ENCODE results near the gene NCOA7. TPM values are rescaled to one million over a fixed set of nuclear protein-coding genes. Genes with fewer than 3 reads are reported as not detected.

Gene NCOA7
- polyA plus RNA-seq, 1 of the 3 experiments (the other 2 are of a cell fraction) = 16.3 TPM

- TF ChIP-seq EZH2phosphoT487 (IDR thresholded peaks at IDR 0.05; ENCODE audit: borderline replicate concordance, low read depth) (no peak), RAD21 (IDR thresholded peaks at IDR 0.05; ENCODE audit: low read length) (no peak)
These were observed 122.4 kb downstream of the NCOA7 start (continued) for GRCh38 chr6:125913145-125913544.

GRCh38 chr6:125913864-125914351 is 123.1 kb downstream of the NCOA7 start:
- H3K9me2 ChIP-seq = no peaks in the 10 kb centered on the region
- H2AFZ ChIP-seq (ENCODE audit: low read depth) = no peak overlapping the region
- no peak for DNase-seq
- H3K4me1 ChIP-seq (ENCODE audit: control insufficient read depth in 1 of 2, insufficient read depth in 2 of 2, low read depth in 1 of 2, low read length in 1 of 2) = no peaks in the 10 kb centered on the region
- POLR2A ChIA-PET = no interaction called here
- no peak overlapping the region for H3K4me3 ChIP-seq (ENCODE audit: low read depth in 2 of 2, low read length in 1 of 2)
- no peaks in the 10 kb centered on the region for H3K79me2 ChIP-seq (ENCODE audit: insufficient read depth)
- 0 out of 2 replicates have a peak, but pooled peaks have one; percentile 31 for TF ChIP-seq FOSL2 (IDR thresholded peaks at IDR 0.05; ENCODE audit: borderline replicate concordance, low read depth)
- TF ChIP-seq MAX (IDR thresholded peaks at IDR 0.05; ENCODE audit: low read depth) = no peak
- no peak overlapping the region for H3K4me2 ChIP-seq
- no peaks in the 10 kb centered on the region for H3K27me3 ChIP-seq (ENCODE audit: insufficient read depth)
- H4K20me1 ChIP-seq (ENCODE audit: insufficient read depth) = no peaks in the 10 kb centered on the region
- no peaks in the 10 kb centered on the region for H3K9me3 ChIP-seq
- H3K27ac ChIP-seq (ENCODE audit: low read depth in 2 of 2, low read length in 1 of 2) = peak overlapping the region in 1 of 2 experiments; percentile 11; a peak in 1 of 4 replicates
- H3K36me3 ChIP-seq (replicated peaks in 1 of 2; ENCODE audit: control insufficient read depth in 1 of 2, insufficient read depth in 2 of 2, low read length in 1 of 2) = peaks cover 12 to 63% of the 10 kb centered on the region in 2 experiments
- CTCF ChIA-PET = interaction anchor here (0.5 to 2.7 kb wide), 4 partner anchors 8 to 123 kb away, joined by 3 to 8 read pairs (median 3); partner anchors contain the start of gene NCOA7
- no peak overlapping the region for H3K9ac ChIP-seq
- no peaks in the 10 kb centered on the region for H3F3A ChIP-seq (replicated peaks; ENCODE audit: insufficient read depth)
- 56% methylated on average over 5 of the region's 5 CpGs for WGBS (ENCODE audit: low lambda C conversion rate)

- WGBS (ENCODE audit: low lambda C conversion rate) = 77% methylated on average over 4 of the region's 4 CpGs
- no peaks in the 10 kb centered on the region for H3K79me2 ChIP-seq (ENCODE audit: insufficient read depth)
- no peak for TF ChIP-seq NRF1 (IDR thresholded peaks at IDR 0.05; ENCODE audit: low read depth, low read length)
- TF ChIP-seq TEAD4 (IDR thresholded peaks at IDR 0.05; ENCODE audit: borderline replicate concordance, insufficient read depth) = no peak
- no peak for TF ChIP-seq SIN3A (IDR thresholded peaks at IDR 0.05; ENCODE audit: borderline replicate concordance, low read depth, low read length)
- TF ChIP-seq JUND (IDR thresholded peaks at IDR 0.05) = no peak
- TF ChIP-seq RAD21 (IDR thresholded peaks at IDR 0.05; ENCODE audit: low read length) = no peak
- no peak for TF ChIP-seq MXI1 (IDR thresholded peaks at IDR 0.05; ENCODE audit: low read depth, low read length)
- no peak for TF ChIP-seq ZBTB33 (IDR thresholded peaks at IDR 0.05; ENCODE audit: borderline replicate concordance, low read depth)
- TF ChIP-seq YY1 (IDR thresholded peaks at IDR 0.05; ENCODE audit: low read depth) = no peak
- TF ChIP-seq ELF1 (IDR thresholded peaks at IDR 0.05) = no peak
- no peak overlapping the region for H3K4me2 ChIP-seq
- H3K4me3 ChIP-seq (ENCODE audit: low read depth in 2 of 2, low read length in 1 of 2) = no peak overlapping the region
- no peak overlapping the region for H2AFZ ChIP-seq (ENCODE audit: low read depth)
- ChIA-PET CTCF (no interaction called here), POLR2A (no interaction called here)
- H3K27me3 ChIP-seq (ENCODE audit: insufficient read depth) = no peaks in the 10 kb centered on the region
- H3K4me1 ChIP-seq (ENCODE audit: control insufficient read depth in 1 of 2, insufficient read depth in 2 of 2, low read depth in 1 of 2, low read length in 1 of 2) = no peaks in the 10 kb centered on the region
- H3K9me3 ChIP-seq = no peaks in the 10 kb centered on the region
- no peaks in the 10 kb centered on the region for H4K20me1 ChIP-seq (ENCODE audit: insufficient read depth)
- H3K36me3 ChIP-seq (replicated peaks in 1 of 2; ENCODE audit: control insufficient read depth in 1 of 2, insufficient read depth in 2 of 2, low read length in 1 of 2) = peaks cover 26 to 79% of the 10 kb centered on the region in 2 experiments
- H3K9ac ChIP-seq = no peak overlapping the region
- no peak overlapping the region; a peak in 1 of 4 replicates for H3K27ac ChIP-seq (ENCODE audit: low read depth in 2 of 2, low read length in 1 of 2)
- no peak for DNase-seq
- no peaks in the 10 kb centered on the region for H3K9me2 ChIP-seq
- no peaks in the 10 kb centered on the region for H3F3A ChIP-seq (replicated peaks; ENCODE audit: insufficient read depth)
These were observed 127.5 kb downstream of the NCOA7 start for GRCh38 chr6:125918230-125918629.

Data from SK-N-SH (cell line).